ENCODE data around the gene ACADL. TPM values are rescaled to one million over a fixed set of nuclear protein-coding genes. Genes with fewer than 3 reads are reported as not detected.

The ACADL gene
- total and polyA plus RNA-seq, 4 experiments from 2014 or later, result not detected

GRCh38 chr2:210262036-210262435, 36.8 kb upstream of the ACADL start:
- H3K36me3 Mint-ChIP-seq, result no peaks in the 10 kb centered on the region
- Histone ChIP-seq H3K27ac (ENCODE audit: low read depth, low read length) (no peak overlapping the region), H3K4me3 (ENCODE audit: low read length in 2 of 2) (no peak overlapping the region), H3K36me3 (ENCODE audit: insufficient read depth, low read length) (no peaks in the 10 kb centered on the region), H3K9me3 (ENCODE audit: control insufficient read depth in 1 of 2, low read length in 2 of 2) (no peaks in the 10 kb centered on the region), H3K27me3 (ENCODE audit: insufficient read depth, low read length) (no peaks in the 10 kb centered on the region), H3K4me1 (ENCODE audit: insufficient read depth, low read length) (no peaks in the 10 kb centered on the region)
- POLR2A ChIA-PET (ENCODE audit: partially characterized antibody), result no interaction called here
- no peaks in the 10 kb centered on the region for H3K4me1 Mint-ChIP-seq
- DNase-seq, result no peak
- H3K27ac Mint-ChIP-seq, result no peak overlapping the region
- CTCF ChIA-PET (ENCODE audit: partially characterized antibody), result no interaction called here
- intact Hi-C loops (cut with micrococcal nuclease), result no loop called here
- peaks cover 0 to 2% (median 0%) of the 10 kb centered on the region in 8 donors for H3K9me3 Mint-ChIP-seq
- H3K27me3 Mint-ChIP-seq, result peaks cover 0 to 3% of the 10 kb centered on the region in 2 donors
- H3K4me3 Mint-ChIP-seq, result no peak overlapping the region

- Mint-ChIP-seq H3K27ac (no peak overlapping the region), H3K9me3 (peaks cover 0 to 2% (median 0%) of the 10 kb centered on the region in 8 donors), H3K36me3 (no peaks in the 10 kb centered on the region), H3K4me1 (no peaks in the 10 kb centered on the region), H3K4me3 (no peak overlapping the region), H3K27me3 (peaks cover 0 to 3% of the 10 kb centered on the region in 2 donors)
- Histone ChIP-seq H3K9me3 (ENCODE audit: control insufficient read depth in 1 of 2, low read length in 2 of 2) (no peaks in the 10 kb centered on the region), H3K4me1 (ENCODE audit: insufficient read depth, low read length) (no peaks in the 10 kb centered on the region), H3K27me3 (ENCODE audit: insufficient read depth, low read length) (no peaks in the 10 kb centered on the region), H3K4me3 (ENCODE audit: low read length in 2 of 2) (no peak overlapping the region), H3K27ac (ENCODE audit: low read depth, low read length) (no peak overlapping the region), H3K36me3 (ENCODE audit: insufficient read depth, low read length) (no peaks in the 10 kb centered on the region)
- POLR2A ChIA-PET (ENCODE audit: partially characterized antibody), result no interaction called here
- intact Hi-C loops (cut with micrococcal nuclease), result no loop called here
- no peak for DNase-seq
- CTCF ChIA-PET (ENCODE audit: partially characterized antibody), result no interaction called here
Observed at GRCh38 chr2:210259687-210260086, 34.4 kb upstream of the ACADL start.

- Histone ChIP-seq H3K4me3 (ENCODE audit: low read length in 2 of 2) (no peak overlapping the region), H3K36me3 (ENCODE audit: insufficient read depth, low read length) (no peaks in the 10 kb centered on the region), H3K4me1 (ENCODE audit: insufficient read depth, low read length) (no peaks in the 10 kb centered on the region), H3K27me3 (ENCODE audit: insufficient read depth, low read length) (no peaks in the 10 kb centered on the region), H3K9me3 (ENCODE audit: control insufficient read depth in 1 of 2, low read length in 2 of 2) (no peaks in the 10 kb centered on the region), H3K27ac (ENCODE audit: low read depth, low read length) (no peak overlapping the region)
- intact Hi-C loops (cut with micrococcal nuclease), result no loop called here
- Mint-ChIP-seq H3K9me3 (peaks cover 0 to 1% (median 0%) of the 10 kb centered on the region in 8 donors), H3K4me3 (no peak overlapping the region), H3K36me3 (no peaks in the 10 kb centered on the region), H3K4me1 (no peaks in the 10 kb centered on the region), H3K27ac (no peak overlapping the region), H3K27me3 (no peaks in the 10 kb centered on the region)
- DNase-seq, result no peak
- CTCF ChIA-PET (ENCODE audit: partially characterized antibody), result no interaction called here
- POLR2A ChIA-PET (ENCODE audit: partially characterized antibody), result no interaction called here
Observed at GRCh38 chr2:210252699-210253606, 27.7 kb upstream of the ACADL start.

- POLR2A ChIA-PET (ENCODE audit: partially characterized antibody), result no interaction called here
- intact Hi-C loops (cut with micrococcal nuclease), result no loop called here
- no peak for DNase-seq
- H3K36me3 Mint-ChIP-seq, result no peaks in the 10 kb centered on the region
- CTCF ChIA-PET (ENCODE audit: partially characterized antibody), result interaction anchor here (0.9 kb wide), 1 partner anchor 16 kb away, joined by 3 read pairs; no protein-coding TSS in a partner anchor
- Histone ChIP-seq H3K4me1 (ENCODE audit: insufficient read depth, low read length) (no peaks in the 10 kb centered on the region), H3K27me3 (ENCODE audit: insufficient read depth, low read length) (no peaks in the 10 kb centered on the region), H3K4me3 (ENCODE audit: low read length in 2 of 2) (no peak overlapping the region), H3K27ac (ENCODE audit: low read depth, low read length) (no peak overlapping the region), H3K9me3 (ENCODE audit: control insufficient read depth in 1 of 2, low read length in 2 of 2) (no peaks in the 10 kb centered on the region), H3K36me3 (ENCODE audit: insufficient read depth, low read length) (no peaks in the 10 kb centered on the region)
- no peak overlapping the region for H3K27ac Mint-ChIP-seq
- H3K4me1 Mint-ChIP-seq, result no peaks in the 10 kb centered on the region
- H3K27me3 Mint-ChIP-seq, result peaks cover 0 to 3% of the 10 kb centered on the region in 2 donors
- H3K9me3 Mint-ChIP-seq, result peaks cover 0 to 6% (median 0%) of the 10 kb centered on the region in 8 donors
- no peak overlapping the region for H3K4me3 Mint-ChIP-seq
Observed at GRCh38 chr2:210250622-210251021, 25.4 kb upstream of the ACADL start.

- Histone ChIP-seq H3K9me3 (ENCODE audit: control insufficient read depth in 1 of 2, low read length in 2 of 2) (no peaks in the 10 kb centered on the region), H3K4me1 (ENCODE audit: insufficient read depth, low read length) (no peaks in the 10 kb centered on the region), H3K27me3 (ENCODE audit: insufficient read depth, low read length) (no peaks in the 10 kb centered on the region), H3K4me3 (ENCODE audit: low read length in 2 of 2) (no peak overlapping the region), H3K36me3 (ENCODE audit: insufficient read depth, low read length) (no peaks in the 10 kb centered on the region), H3K27ac (ENCODE audit: low read depth, low read length) (no peak overlapping the region)
- ChIA-PET CTCF (ENCODE audit: partially characterized antibody) (no interaction called here), POLR2A (ENCODE audit: partially characterized antibody) (no interaction called here)
- H3K4me1 Mint-ChIP-seq, result no peaks in the 10 kb centered on the region
- intact Hi-C loops (cut with micrococcal nuclease), result no loop called here
- H3K27me3 Mint-ChIP-seq, result peaks cover 3 to 7% of the 10 kb centered on the region in 2 donors
- H3K4me3 Mint-ChIP-seq, result no peak overlapping the region
- no peaks in the 10 kb centered on the region for H3K36me3 Mint-ChIP-seq
- no peaks in the 10 kb centered on the region for H3K9me3 Mint-ChIP-seq
- H3K27ac Mint-ChIP-seq, result no peak overlapping the region
- no peak for DNase-seq
Observed at GRCh38 chr2:210233487-210233886, 8.2 kb upstream of the ACADL start.

GRCh38 chr2:210230984-210231383, 5.7 kb upstream of the ACADL start:
- intact Hi-C loops (cut with micrococcal nuclease), result no loop called here
- no peak overlapping the region for H3K4me3 Mint-ChIP-seq
- DNase-seq, result no peak
- H3K27ac Mint-ChIP-seq, result no peak overlapping the region
- no peaks in the 10 kb centered on the region for H3K36me3 Mint-ChIP-seq
- no peak overlapping the region for H3K4me3 ChIP-seq (ENCODE audit: low read length in 2 of 2)
- H3K27me3 ChIP-seq (ENCODE audit: insufficient read depth, low read length), result no peaks in the 10 kb centered on the region
- no peaks in the 10 kb centered on the region for H3K4me1 Mint-ChIP-seq
- POLR2A ChIA-PET (ENCODE audit: partially characterized antibody), result no interaction called here
- H3K9me3 ChIP-seq (ENCODE audit: control insufficient read depth in 1 of 2, low read length in 2 of 2), result no peaks in the 10 kb centered on the region
- no peak overlapping the region for H3K27ac ChIP-seq (ENCODE audit: low read depth, low read length)
- H3K27me3 Mint-ChIP-seq, result peaks cover 6 to 11% of the 10 kb centered on the region in 2 donors
- H3K4me1 ChIP-seq (ENCODE audit: insufficient read depth, low read length), result no peaks in the 10 kb centered on the region
- H3K36me3 ChIP-seq (ENCODE audit: insufficient read depth, low read length), result no peaks in the 10 kb centered on the region
- CTCF ChIA-PET (ENCODE audit: partially characterized antibody), result interaction anchor here (1.3 kb wide), 1 partner anchor 10 kb away, joined by 3 read pairs; no protein-coding TSS in a partner anchor
- no peaks in the 10 kb centered on the region for H3K9me3 Mint-ChIP-seq

- H3K4me3 Mint-ChIP-seq, result no peak overlapping the region
- H3K27me3 Mint-ChIP-seq, result peaks cover 10 to 14% of the 10 kb centered on the region in 2 donors
- ChIA-PET POLR2A (ENCODE audit: partially characterized antibody) (no interaction called here), CTCF (ENCODE audit: partially characterized antibody) (interaction anchor here (1.3 kb wide), 1 partner anchor 10 kb away, joined by 3 read pairs; no protein-coding TSS in a partner anchor)
- no peaks in the 10 kb centered on the region for H3K4me1 Mint-ChIP-seq
- intact Hi-C loops (cut with micrococcal nuclease), result no loop called here
- H3K27ac Mint-ChIP-seq, result no peak overlapping the region
- Histone ChIP-seq H3K4me3 (ENCODE audit: low read length in 2 of 2) (no peak overlapping the region), H3K27me3 (ENCODE audit: insufficient read depth, low read length) (no peaks in the 10 kb centered on the region), H3K36me3 (ENCODE audit: insufficient read depth, low read length) (no peaks in the 10 kb centered on the region), H3K27ac (ENCODE audit: low read depth, low read length) (no peak overlapping the region), H3K4me1 (ENCODE audit: insufficient read depth, low read length) (no peaks in the 10 kb centered on the region), H3K9me3 (ENCODE audit: control insufficient read depth in 1 of 2, low read length in 2 of 2) (no peaks in the 10 kb centered on the region)
- no peak for DNase-seq
- no peaks in the 10 kb centered on the region for H3K9me3 Mint-ChIP-seq
- H3K36me3 Mint-ChIP-seq, result no peaks in the 10 kb centered on the region
Observed at GRCh38 chr2:210230518-210230917, 5.3 kb upstream of the ACADL start.

Measured in CD4-positive, alpha-beta memory T cell (primary cell).